GM19452 (cell line): Measurements from ENCODE around the gene RDH14.

Source experiments
- ATAC-seq: cut with Tn5 transposase; IDR thresholded peaks from one replicate; pipeline ENCODE4 v1.9.1; 2021; ENCODE audit not compliant: unreplicated experiment

Gene RDH14

DNA sequence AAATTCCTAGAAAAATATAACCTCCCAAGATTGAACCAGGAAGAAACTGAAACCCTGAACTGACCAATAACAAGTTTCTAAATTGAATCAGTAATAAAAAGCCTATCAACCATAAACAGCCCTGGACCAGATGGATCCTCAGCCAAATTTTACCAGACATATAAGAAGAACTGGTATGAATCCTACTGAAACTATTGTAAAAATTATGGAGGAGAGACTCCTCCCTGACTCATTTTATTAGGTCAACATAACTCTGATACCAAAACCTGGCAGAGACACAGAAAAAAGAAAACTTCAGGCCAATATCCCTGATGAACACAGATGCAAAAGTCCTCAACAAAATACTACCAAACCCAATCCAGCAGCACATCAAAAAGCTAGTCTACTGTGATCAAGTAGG, 17.6 kb upstream of the RDH14 start:
- no peak for ATAC-seq

DNA sequence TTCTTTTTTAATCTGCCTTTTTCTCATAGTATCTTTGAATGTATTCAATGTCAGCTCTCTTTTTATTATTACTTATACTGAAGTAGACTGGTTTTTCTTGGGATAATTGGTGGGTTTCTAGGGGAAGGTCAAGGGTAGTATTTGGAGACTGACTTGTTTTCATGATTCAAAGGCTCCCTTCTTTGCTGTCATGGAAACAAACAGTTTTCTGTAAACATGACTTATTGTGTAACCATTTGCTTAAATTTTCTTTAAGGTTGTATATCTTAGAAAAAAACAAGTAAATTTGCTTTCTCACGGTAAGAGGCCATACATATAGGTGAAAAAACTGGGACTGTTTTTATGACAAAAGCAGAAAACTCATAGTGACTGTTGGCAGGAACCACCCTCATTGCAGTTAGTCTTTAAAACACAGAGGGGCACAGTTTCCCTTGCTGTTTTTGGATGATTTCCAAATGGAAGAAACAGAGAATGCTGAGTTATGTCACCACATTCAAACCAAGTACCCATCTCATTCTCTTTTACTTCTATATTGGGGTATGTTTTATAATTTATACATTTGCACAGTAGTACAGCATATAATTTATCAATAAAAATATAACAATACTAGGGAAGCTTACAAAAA, 5.8 kb upstream of the RDH14 start:
- ATAC-seq = no peak

DNA sequence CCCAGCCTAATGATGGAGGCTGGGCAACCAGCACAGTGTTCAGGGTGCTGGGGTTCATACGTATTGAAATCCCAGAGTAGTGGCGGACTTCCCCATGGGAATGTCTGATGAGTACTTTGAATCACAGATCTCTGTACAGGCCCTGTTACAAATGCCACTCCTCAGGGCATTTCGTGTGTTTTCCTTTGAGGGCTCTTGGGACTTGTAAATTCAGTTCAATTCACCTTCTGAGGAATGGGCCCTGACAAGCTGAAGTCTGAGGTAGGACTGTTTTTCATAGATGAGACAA, 288 bp upstream of the RDH14 start:
- no peak for ATAC-seq

DNA sequence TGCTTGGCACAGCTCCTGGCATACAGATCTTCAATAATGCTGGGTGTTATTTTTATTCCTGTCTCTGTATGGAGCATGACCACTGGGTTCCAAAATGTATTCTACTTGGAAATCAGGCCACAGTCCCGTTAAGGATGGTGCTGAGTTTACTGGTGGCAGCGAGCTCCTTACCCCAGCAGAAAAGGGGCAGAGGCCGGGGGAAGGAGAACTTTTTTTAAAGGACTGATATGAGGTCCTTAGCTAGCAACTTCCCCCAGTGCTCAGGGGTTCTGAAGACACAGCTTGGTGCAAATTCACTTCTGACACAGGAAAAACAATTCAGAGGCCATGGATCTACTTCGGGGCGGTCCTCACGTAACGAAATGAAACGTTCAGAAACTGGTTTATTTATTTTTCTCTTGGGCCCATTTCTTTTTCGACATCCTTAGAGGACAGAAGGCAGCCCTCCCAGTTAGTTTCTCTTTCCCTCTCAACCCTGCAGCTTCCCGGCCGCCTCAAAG, 872 bp downstream of the RDH14 start:
- ATAC-seq = peak; percentile 1

DNA sequence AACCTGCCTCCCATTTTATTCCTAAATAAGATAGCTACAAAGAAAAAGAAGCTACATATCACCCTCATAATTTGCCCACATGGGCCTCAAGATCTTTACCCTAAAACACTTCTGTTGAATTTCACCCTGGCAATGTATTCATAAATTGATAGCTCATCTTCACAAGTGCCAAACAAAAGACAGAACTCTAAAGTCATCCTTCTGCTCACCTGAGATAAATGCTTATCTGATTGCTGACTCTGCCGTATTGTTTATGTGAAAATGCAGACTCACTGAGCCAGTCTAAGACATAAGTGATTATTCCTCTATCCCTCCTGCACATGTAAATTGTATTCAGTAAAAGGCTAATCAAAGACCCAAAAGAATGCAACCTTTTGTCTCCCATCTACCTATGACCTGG, 2.0 kb downstream of the RDH14 start:
- no peak for ATAC-seq

DNA sequence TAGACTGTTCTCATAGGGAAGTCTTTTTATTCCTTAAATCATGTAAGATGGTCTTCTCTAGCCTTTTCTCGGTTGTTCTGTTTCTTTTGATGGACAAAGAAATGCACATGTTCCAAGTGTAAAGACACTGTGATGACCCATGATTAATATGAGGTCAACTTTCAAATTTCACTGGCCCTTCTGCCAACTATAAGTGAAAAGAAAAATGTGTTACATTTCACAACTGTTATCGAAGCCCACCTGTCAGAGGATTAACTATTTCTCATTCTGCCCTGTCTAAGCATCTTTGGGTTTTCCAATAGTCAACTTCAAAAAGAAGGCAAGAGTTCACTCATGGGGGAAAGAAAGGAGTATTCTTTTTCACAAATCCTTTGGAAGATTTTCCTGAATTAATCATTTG, 3.3 kb downstream of the RDH14 start:
- no peak for ATAC-seq

DNA sequence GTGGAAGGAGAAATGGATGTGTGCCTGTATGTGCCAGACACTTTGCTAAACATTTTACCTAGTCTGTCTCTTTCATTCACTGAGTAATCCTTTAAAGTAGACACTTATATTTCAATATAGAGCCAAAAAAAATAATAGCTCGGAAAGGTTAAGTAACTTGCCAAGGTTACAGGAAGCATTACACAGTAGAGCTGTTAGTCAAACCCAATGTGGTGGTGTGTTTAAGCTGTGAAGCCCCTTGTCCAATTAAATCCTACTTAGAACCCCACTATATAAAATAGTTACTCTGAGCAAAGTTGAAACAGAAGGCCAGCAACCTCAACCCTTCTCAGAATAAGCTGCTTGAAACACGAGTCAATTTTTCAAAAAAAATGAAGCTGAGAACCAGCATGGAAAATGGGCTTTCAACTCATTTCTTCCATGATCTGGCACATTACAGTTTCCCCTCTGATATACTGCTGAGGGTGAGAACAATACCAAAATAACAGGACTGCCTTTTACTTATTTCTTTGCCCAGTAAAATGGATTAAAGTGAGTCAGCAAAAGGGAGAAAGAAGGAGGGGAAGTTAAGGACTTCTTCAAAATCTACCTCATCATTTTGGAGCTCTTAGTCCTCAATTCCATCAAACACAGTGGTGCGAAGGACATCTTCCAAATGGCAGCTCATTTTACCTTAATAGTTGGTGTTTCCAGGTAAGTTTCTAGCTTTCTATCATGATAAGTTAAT, 7.9 kb downstream of the RDH14 start:
- ATAC-seq = no peak

DNA sequence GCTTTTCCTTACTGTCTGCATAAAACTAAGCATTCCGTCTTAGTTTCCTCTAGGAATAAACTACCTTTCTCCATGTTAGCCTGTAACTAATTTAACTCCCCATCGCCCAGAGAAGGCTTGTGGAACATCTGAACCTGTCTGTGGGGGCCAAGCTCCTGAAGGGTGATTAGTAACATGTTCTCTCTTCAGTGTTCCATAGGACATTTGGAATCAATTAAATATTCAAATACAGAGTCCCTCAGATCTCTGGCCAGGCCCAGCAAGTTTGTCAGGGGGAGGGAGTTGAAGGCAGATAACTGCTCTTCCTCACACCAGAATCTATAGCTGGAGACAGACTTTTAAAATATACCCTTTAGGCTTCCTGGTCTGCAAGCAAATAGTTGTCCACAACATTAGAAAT, 8.8 kb downstream of the RDH14 start:
- ATAC-seq = no peak

DNA sequence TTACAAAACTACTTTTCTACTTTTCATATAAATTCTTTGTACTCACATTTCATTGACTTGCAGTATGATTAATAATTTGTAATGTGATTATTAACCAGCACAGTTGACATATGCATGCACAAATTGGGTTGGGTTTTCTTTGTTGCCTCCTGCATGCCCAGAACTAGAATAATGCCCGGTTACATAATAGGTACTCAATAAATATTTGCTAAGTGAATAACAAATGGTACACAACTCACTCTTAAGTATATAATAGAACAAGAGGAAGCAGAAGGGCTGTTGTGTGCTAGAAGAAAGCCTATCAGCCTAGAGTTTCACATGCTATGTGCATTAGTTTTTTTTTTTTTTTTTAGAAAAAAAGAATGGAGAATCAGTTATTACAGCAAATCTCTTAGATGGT, 9.3 kb downstream of the RDH14 start:
- no peak for ATAC-seq

DNA sequence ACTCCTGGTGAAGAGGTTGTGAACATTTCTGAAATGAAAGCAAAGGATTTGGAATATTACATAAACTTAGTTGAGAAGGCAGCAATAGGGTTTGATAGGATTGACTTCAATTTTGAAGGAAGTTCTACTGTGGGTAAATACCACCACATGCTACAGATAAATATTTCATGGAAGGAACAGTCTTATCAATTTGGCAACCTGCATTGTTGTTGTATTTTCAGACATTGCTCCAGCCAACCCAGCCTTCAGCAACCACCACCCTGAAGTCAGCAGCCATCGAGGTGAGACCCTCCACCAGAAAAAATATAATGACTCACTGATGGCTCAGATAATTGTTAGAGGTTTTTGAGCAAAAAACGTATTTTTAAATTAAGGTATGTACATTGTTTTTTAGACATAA, 10.0 kb downstream of the RDH14 start:
- no peak for ATAC-seq

DNA sequence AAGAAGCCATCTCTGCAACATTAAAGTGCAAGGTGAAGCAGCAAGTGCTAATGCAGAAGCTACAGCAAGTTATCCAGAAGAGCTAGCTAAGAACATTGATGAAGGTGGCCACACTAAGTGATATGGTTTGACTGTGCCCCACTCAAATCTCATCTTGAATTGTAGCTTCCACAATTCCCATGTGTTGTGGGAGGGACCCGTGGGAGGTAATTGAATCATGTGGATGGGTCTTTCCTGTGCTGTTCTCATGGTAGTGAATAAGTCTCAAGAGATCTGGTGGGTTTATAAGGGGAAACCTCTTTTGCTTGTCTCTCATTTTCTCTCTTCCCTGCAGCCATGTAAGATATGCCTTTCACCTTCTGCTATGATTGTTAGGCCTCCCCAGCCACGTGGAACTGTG, 11.4 kb downstream of the RDH14 start:
- ATAC-seq = no peak

DNA sequence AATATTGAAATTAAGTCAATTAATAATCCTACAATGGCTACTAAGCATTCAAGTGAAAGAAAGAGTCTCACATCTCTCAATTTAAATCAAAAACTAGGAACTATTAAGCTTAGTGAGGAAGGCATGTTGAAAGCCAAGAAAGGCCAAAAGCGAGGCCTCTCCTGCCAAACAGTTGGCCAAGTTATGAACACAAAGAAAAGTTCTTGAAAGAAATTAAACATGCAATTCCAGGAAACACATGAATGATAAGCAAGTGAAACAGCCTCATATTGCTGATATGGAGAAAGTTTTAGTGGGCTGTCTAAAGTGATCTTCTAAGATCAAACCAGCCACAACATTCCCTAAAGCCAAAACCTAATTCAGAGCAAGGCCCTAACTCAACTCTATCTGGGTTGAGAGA, 11.8 kb downstream of the RDH14 start:
- no peak for ATAC-seq

DNA sequence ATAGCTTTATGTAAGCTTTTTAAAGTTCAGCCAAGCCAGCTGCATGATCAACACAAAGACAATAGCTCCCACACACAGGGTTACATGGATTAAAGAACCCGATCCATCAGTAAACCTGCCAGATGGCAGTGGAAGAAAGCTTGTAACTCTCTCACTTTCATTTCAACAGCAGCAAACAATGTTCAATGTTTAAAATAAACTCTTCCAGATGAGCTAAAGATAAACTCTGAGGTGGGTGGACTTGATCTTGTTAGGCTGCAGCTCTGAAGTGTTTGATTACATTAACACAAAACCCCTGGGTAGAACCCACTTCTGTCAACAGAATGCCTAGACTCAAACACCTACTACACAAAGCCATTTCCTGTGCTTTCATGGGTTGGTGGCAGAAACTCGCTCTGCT, 13.9 kb downstream of the RDH14 start:
- no peak for ATAC-seq

DNA sequence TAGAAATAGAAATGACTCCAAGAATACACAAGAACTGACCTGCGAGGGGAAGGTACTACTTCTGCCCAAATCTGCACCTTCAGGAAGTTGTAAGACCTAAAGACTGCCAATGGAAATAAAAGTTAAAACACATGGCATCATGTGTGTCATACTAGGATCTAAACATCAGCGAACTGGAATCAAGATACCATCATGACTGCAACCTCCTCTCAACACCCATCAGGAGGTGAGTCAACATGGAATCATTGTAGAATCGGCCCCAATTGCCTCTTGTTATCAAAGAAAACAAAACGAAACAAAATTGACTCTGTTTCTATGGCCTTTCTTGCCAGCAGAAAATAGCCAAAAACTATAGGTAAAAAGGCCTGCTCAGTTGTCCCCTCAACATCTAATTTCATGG, 15.1 kb downstream of the RDH14 start:
- ATAC-seq = no peak

DNA sequence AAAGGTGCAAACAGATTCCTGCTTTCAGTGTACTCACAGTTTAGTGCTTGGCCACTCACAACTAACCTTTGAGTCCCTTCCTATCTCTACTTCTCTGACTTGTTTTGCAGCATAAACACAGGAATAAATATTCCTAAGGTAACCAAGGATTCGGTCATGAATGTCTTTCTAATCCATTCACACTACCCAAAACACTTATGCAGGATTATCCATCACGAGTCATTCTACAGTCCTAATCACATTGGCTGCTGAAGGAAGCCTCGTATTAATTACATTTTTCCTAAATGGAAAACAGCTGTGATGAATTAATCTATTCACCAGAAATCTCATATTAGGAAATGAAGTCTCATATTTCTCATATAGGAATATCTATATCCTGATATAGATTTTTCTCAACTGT, 16.3 kb downstream of the RDH14 start:
- ATAC-seq = no peak

DNA sequence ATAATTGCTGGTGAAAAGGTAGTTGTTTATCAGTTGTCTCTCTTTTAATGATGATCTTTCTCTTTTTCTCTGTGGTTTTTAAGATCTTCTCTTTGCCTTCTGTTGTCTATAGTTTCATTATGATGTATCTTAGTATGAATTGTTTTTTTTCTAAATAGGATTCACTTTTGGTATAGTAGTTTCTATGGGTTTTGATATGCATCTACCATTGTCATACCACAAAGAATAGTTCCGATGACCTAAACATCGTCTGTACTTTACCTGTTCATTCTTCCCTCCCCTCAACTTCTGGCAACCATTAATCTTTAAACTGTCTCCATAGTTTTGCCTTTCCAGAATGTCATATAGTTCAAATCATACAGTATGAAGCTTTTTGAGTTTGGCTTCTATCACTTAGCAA, 19.6 kb downstream of the RDH14 start:
- no peak for ATAC-seq

DNA sequence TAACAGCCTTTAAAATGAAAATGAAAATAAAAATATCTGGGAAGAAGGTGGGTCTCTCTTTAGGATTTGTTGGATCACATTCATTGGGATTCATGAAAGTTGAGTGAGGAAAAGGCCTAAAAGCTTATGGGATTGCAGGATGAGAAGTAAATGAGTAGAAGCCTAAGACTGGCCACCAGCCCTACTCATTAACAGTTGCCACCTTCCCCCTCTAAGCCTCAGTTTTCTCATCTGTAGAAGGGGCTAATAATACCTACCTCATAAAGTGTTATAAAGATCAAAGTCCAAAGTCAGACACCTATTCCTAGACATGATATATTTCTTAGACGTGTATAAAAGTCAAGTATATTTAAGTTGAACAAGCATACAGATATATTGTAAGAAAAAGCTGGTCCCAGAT, 23.8 kb downstream of the RDH14 start:
- ATAC-seq = no peak

DNA sequence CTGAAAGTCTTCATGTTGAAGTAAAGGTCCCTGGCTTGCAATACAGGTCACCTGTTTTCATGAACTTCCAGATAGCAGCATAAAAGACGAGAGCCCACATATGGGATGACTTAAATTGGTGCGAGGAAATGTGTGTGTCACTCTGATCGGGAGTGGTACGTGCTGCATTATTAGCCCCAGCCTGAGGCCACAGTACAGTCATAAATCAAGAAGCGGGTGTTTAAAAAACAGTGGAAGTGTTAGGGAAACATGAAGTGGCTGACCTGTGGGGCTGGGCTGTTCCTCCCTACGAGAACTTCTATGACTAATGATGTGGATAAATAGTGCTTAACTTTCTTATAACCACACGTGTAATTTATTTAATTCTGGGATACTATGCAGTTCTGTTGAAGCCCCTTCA, 24.4 kb downstream of the RDH14 start:
- no peak for ATAC-seq

DNA sequence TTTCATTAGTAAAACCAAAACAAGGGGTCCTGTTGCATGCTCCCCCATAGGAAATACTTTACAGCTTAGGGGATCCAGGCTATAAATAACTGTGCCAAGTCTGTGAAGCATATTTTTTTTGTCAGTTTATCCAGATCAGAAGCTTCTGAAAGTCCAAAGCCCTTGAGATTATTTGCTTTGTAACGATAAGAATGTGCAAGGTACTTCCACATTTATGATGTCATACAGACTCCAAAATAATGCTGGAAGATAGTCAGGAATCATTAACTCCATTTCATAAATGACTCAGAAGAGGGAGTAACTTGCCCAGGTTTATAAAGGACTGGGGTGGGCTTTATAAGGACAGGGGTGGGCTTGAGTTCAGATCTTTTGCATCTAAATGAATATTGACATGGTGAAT, 29.3 kb downstream of the RDH14 start:
- ATAC-seq = no peak

DNA sequence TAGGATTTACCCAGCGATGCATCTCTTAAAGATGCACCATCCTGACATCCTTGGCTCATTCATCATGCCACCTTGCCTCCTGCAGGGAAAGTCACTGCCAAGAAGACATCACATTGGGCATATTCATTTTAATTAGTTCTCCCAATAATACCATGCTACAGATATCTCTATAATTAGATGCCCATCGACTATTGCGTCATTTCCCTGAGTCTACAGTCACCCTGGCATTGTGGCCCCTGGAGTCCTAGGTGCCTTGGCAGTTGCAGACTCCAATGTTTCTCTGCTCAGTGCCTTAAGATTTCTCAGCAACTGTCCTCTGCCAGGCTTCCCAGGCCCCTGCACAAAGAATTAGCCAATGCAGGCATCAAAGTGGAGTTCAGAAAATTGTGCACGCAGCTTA, 32.6 kb downstream of the RDH14 start:
- no peak for ATAC-seq

DNA sequence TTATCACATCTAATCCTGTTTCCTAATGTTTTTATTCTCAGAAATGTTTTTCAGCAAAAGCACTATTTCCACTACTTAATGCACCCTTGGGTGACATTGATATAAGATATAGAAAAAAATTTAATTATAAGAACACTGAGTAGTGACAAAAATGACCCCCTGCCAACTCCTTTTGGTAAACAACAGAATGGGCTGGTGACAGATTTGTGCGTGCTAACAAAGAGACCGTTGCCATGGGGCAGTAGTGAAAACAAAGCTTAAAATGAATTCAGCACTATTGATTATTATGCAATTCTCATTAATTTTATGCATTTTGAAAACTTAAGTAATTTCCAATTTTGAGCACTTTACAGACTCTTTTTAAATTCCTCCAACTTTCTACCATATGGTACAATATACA, 33.1 kb downstream of the RDH14 start:
- ATAC-seq = no peak

DNA sequence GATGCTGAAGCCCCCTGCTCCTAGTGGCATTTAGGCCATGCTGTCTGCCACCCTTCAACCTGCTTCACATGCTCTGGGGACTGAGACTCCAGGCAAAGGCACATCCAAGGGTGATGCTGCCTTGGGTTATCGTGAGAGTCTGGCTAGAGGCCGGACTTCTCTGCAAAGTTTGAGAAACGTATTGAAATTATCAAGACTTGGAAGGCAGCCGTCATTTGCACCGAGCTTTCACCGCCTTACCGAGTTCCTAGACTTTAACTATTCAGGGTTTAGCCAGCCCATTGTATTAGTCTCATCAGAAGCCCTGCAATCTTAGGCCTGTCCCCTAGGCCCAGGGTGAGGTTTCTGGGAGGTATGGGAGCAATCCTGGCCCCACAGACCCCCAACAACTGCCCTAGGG, 34.0 kb downstream of the RDH14 start:
- ATAC-seq = no peak

DNA sequence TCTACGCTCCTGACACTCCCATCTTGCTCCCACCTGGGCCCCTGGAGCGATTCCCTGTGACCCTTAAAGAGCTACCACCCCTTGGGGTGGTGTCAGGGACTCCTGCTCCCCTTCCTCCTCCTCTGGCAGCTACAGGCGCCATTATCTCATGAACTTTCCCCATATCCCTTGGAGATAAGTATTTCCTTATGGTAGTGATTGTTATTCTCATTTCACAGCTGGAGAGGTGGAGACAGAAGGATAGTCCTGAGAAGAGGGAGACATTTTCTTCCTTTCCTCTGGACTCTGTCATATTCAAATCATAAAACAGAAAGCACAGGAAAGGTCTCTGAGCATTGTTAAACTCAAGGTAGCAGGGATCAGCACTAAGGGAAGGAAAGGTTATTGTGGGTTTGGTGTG, 34.6 kb downstream of the RDH14 start:
- no peak for ATAC-seq
